ENCODE results near the gene STK32B.

GRCh38 chr4:5019796-5020195, 31.5 kb upstream of the STK32B start:
- TF ChIP-seq CTCF (IDR thresholded peaks at IDR 0.05) = no peak
- no peak for TF ChIP-seq ZFX (IDR thresholded peaks at IDR 0.05; ENCODE audit: borderline replicate concordance)

Data from 22Rv1 (cell line).